Stimulated activated naive B cell treated with anti-CD40 and anti-IgM and Interleukin-4, amounts not matched to agents 10 μg/mL and 1 μg/mL and 100 μg/mL, for 72 hours (primary cell): Measurements from ENCODE around the gene DOCK1.

Experiments used
- ATAC-seq, 2 donors: fragments of 150-1000 bp; cut with Tn5 transposase; replicated peaks; 2 replicates each; pipeline ENCODE4 v1.10.0; 2021; ENCODE audit warnings: moderate library complexity in 1 of 2
- DNase-seq: peaks from one replicate; pipeline ENCODE4 v3.0.0; 2021
- H3K27ac Mint-ChIP-seq: one replicate; pipeline ENCODE4 v1.8.0; 2022; ENCODE audit warnings: mild to moderate bottlenecking, mixed read lengths
- H3K27me3 Mint-ChIP-seq, 2 donors: one replicate each; pipeline ENCODE4 v1.8.0; 2022; ENCODE audit warnings: mixed read lengths in 2 of 2
- H3K36me3 Mint-ChIP-seq, 2 donors: one replicate each; pipeline ENCODE4 v1.8.0; 2022; ENCODE audit warnings: mixed read lengths in 2 of 2, mild to moderate bottlenecking in 1 of 2
- H3K4me1 Mint-ChIP-seq, 2 donors: one replicate each; pipeline ENCODE4 v1.8.0; 2022; ENCODE audit warnings: mixed read lengths in 2 of 2, mild to moderate bottlenecking in 1 of 2
- H3K4me3 Mint-ChIP-seq, 2 donors: one replicate each; pipeline ENCODE4 v1.8.0; 2022; ENCODE audit warnings: mild to moderate bottlenecking in 2 of 2, mixed read lengths in 2 of 2, moderate library complexity in 1 of 2
- H3K9me3 Mint-ChIP-seq, 2 donors: one replicate each; pipeline ENCODE4 v1.8.0; 2022; ENCODE audit warnings: mixed read lengths in 2 of 2, mild to moderate bottlenecking in 1 of 2

Gene DOCK1

GRCh38 chr10:127374901-127375300 lies 469.7 kb downstream of the DOCK1 start:
- H3K4me1 Mint-ChIP-seq: no peaks in the 10 kb centered on the region
- no peak overlapping the region for H3K27ac Mint-ChIP-seq

GRCh38 chr10:127375461-127375860 lies 470.2 kb downstream of the DOCK1 start:
- H3K4me1 Mint-ChIP-seq: no peaks in the 10 kb centered on the region
- H3K36me3 Mint-ChIP-seq: no peaks in the 10 kb centered on the region
- no peaks in the 10 kb centered on the region for H3K9me3 Mint-ChIP-seq
- no peaks in the 10 kb centered on the region for H3K27me3 Mint-ChIP-seq
- H3K4me3 Mint-ChIP-seq: no peak overlapping the region
- DNase-seq: no peak
- H3K27ac Mint-ChIP-seq: no peak overlapping the region
- ATAC-seq: no peak

More at GRCh38 chr10:127374901-127375300, 469.7 kb downstream of the DOCK1 start:
- Mint-ChIP-seq H3K9me3 (no peaks in the 10 kb centered on the region), H3K36me3 (no peaks in the 10 kb centered on the region), H3K4me3 (no peak overlapping the region), H3K27me3 (no peaks in the 10 kb centered on the region)
- DNase-seq (no peak), ATAC-seq (no peak)

- H3K27ac Mint-ChIP-seq: no peak overlapping the region
- no peak overlapping the region for H3K4me3 Mint-ChIP-seq
- H3K9me3 Mint-ChIP-seq: no peaks in the 10 kb centered on the region
- no peak for DNase-seq
- H3K36me3 Mint-ChIP-seq: no peaks in the 10 kb centered on the region
- ATAC-seq: no peak
- no peaks in the 10 kb centered on the region for H3K4me1 Mint-ChIP-seq
- H3K27me3 Mint-ChIP-seq: no peaks in the 10 kb centered on the region
Observed at GRCh38 chr10:127376071-127376470, 470.8 kb downstream of the DOCK1 start.

DNA sequence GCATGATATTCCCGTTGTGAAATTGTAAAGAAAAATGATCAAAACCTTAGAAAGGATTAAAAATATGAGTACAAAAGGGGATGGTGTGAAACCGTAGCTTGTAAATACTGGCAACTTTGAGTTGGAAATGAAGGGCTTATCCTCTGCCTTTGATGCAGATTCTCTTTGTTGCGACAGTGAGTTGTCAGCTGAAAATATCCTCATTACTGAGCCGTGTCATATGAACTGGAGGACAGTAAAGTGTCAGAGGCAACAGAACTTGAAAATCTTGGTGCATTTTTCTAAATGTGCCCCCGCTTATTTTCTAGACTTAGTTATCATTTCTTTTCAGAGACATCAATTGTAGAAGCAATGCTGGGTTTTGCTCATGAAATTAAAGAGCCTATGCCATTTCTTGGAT lies 473.4 kb downstream of the DOCK1 start:
- H3K4me1 Mint-ChIP-seq: no peaks in the 10 kb centered on the region
- ATAC-seq: no peak
- H3K36me3 Mint-ChIP-seq: no peaks in the 10 kb centered on the region
- H3K27ac Mint-ChIP-seq: no peak overlapping the region
- no peak for DNase-seq
- H3K9me3 Mint-ChIP-seq: no peaks in the 10 kb centered on the region
- no peaks in the 10 kb centered on the region for H3K27me3 Mint-ChIP-seq
- no peak overlapping the region for H3K4me3 Mint-ChIP-seq

DNA sequence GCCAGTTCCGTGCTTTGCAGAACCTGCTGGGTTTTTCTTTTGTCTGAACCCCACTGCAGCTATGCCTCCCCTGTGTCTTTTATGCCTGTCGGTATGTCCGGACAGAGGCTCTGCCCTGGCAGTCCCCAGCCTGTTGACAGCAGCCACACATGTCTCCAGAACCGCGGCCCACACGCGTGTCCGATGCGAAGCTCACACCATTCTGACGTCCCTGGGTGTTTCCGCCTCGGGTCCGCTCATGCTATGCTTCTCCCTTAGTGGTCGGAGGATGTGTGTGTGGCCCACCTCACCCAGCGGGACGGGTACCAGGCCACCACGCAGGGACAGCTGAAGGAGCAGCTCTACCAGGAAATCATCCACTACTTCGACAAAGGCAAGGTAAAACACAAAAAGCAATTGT lies 479.3 kb downstream of the DOCK1 start:
- peaks cover 0 to 2% of the 10 kb centered on the region in 2 donors for H3K9me3 Mint-ChIP-seq
- no peak for ATAC-seq
- DNase-seq: no peak
- no peaks in the 10 kb centered on the region for H3K4me1 Mint-ChIP-seq
- no peaks in the 10 kb centered on the region for H3K27me3 Mint-ChIP-seq
- no peak overlapping the region for H3K27ac Mint-ChIP-seq
- no peak overlapping the region for H3K4me3 Mint-ChIP-seq
- H3K36me3 Mint-ChIP-seq: no peaks in the 10 kb centered on the region

DNA sequence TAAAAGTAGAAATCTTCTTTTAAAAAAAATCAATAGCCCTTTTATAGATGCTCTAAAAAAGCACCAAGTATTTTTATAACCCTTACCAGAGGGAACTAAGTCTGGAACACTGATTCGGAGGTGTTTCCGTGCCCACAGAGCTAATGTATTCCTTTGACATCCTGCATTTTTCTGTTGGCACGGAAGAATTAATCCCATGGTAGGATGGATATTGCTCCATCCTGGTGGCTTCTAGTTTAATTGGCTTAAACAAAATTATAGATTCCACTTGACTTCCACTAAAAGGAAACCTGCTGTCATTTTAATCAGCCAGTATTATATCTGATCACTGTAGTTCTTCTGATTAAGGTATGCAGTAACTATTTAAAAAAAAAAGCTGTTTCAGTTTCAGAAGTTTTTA lies 479.8 kb downstream of the DOCK1 start:
- no peaks in the 10 kb centered on the region for H3K27me3 Mint-ChIP-seq
- no peak for ATAC-seq

GRCh38 chr10:127386606-127387327 lies 481.5 kb downstream of the DOCK1 start:
- DNase-seq (no peak), ATAC-seq (no peak)
- no peaks in the 10 kb centered on the region for H3K4me1 Mint-ChIP-seq
- peaks cover 0 to 2% of the 10 kb centered on the region in 2 donors for H3K9me3 Mint-ChIP-seq
- H3K27me3 Mint-ChIP-seq: no peaks in the 10 kb centered on the region
- no peak overlapping the region for H3K27ac Mint-ChIP-seq
- no peak overlapping the region for H3K4me3 Mint-ChIP-seq
- no peaks in the 10 kb centered on the region for H3K36me3 Mint-ChIP-seq

More for the DNA sequence above, 479.8 kb downstream of the DOCK1 start:
- H3K4me3 Mint-ChIP-seq: no peak overlapping the region
- peaks cover 0 to 2% of the 10 kb centered on the region in 2 donors for H3K9me3 Mint-ChIP-seq
- no peak for DNase-seq
- no peaks in the 10 kb centered on the region for H3K4me1 Mint-ChIP-seq
- no peaks in the 10 kb centered on the region for H3K36me3 Mint-ChIP-seq
- no peak overlapping the region for H3K27ac Mint-ChIP-seq

DNA sequence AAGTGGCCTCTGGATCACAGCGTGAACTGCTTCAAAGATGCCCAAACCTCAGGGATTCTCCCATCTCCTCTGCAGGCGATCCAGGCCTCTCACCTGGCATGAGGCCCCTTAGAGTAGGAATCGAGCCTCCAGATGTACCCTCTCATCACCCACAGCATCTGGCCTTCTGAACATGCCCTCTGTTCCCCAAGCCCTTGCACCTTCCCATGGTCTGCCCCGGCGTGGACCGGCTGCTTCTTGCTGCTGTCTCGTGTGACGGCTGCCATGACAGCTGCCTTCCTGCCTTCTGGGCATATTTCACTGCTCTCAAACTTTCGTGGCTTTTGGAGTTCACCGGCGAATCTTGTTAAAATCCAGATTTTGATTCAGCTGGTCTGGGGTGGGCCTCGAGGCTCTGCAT lies 486.6 kb downstream of the DOCK1 start:
- Mint-ChIP-seq H3K27ac (peak overlapping the region; percentile 57), H3K4me3 (no peak overlapping the region), H3K9me3 (peaks cover 0 to 2% of the 10 kb centered on the region in 2 donors), H3K36me3 (no peaks in the 10 kb centered on the region), H3K4me1 (no peaks in the 10 kb centered on the region), H3K27me3 (no peaks in the 10 kb centered on the region)
- ATAC-seq: no peak
- DNase-seq: no peak

- ATAC-seq (no peak), DNase-seq (no peak)
- Mint-ChIP-seq H3K27ac (peak overlapping the region; percentile 57), H3K9me3 (peaks cover 0 to 2% of the 10 kb centered on the region in 2 donors), H3K36me3 (no peaks in the 10 kb centered on the region), H3K4me3 (no peak overlapping the region), H3K27me3 (no peaks in the 10 kb centered on the region), H3K4me1 (no peaks in the 10 kb centered on the region)
Observed at GRCh38 chr10:127392351-127393235, 487.4 kb downstream of the DOCK1 start.

DNA sequence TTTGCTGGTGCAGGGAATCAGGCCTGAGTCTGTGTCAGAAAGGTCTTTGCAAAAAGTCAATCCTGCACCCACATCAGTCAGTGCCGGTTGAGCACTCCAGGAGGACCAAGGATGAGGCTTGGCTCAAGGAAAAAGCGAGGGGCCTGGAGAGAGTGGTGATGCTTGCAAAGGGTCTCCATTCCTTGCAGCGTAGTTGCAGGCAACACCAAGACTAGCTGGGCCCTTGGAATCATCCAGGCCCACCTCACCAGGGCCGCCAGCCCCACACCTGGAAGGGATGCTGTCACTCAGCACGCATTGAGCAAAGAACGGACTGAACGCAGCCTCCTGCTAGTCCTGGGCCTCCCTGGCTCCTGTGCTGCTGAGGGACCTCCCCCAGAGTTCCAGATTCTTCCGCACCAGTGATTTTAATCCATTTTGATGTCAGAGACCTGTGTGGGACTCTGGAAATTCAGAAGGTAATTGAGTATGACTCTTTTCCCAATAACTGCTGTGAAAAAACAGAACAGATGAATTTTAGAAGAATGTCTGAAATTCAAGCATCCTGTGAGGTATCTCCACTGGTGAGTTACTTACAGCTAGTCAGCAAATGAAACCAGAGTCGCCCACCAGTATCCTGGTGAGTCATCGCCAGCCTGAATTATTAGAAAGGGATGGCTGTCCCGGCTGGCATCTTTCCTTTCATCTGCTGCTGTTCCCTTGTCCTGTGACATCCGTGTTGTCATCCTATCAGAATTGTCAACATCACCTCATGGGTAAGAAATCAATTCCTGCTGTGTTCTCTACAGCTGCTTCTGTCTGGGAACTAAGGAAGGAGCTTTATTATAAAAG lies 493.1 kb downstream of the DOCK1 start:
- no peaks in the 10 kb centered on the region for H3K4me1 Mint-ChIP-seq
- H3K9me3 Mint-ChIP-seq: peaks cover 7 to 8% of the 10 kb centered on the region in 2 donors
- H3K36me3 Mint-ChIP-seq: no peaks in the 10 kb centered on the region
- ATAC-seq (no peak), DNase-seq (no peak)
- H3K4me3 Mint-ChIP-seq: no peak overlapping the region
- no peak overlapping the region for H3K27ac Mint-ChIP-seq
- no peaks in the 10 kb centered on the region for H3K27me3 Mint-ChIP-seq

- Mint-ChIP-seq H3K4me3 (no peak overlapping the region), H3K27ac (no peak overlapping the region), H3K27me3 (no peaks in the 10 kb centered on the region), H3K36me3 (no peaks in the 10 kb centered on the region), H3K4me1 (no peaks in the 10 kb centered on the region), H3K9me3 (peaks cover 7 to 8% of the 10 kb centered on the region in 2 donors)
- no peak for ATAC-seq
- no peak for DNase-seq
Observed at GRCh38 chr10:127398971-127399365, 493.7 kb downstream of the DOCK1 start.

DNA sequence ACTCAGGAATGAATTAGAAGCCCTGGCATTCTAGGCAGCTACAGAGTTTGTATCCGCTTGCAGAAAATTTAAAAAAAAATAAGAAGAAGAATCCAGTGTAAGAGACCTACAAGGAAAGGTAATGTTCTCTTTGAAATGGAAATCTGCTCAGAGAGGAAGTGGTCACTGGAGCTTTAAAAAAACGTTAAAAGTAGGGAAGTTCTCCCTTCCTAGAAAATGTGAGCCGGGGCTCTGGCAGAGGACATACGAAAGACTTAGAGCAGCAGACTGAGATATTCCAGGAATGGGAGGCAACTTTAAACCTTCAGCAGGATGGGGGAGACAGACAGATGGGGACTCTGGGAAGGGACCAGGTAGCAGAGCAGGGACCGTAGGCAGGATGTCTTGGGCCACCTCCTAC lies 494.4 kb downstream of the DOCK1 start:
- H3K27me3 Mint-ChIP-seq: no peaks in the 10 kb centered on the region
- DNase-seq: no peak
- H3K27ac Mint-ChIP-seq: no peak overlapping the region
- H3K4me1 Mint-ChIP-seq: no peaks in the 10 kb centered on the region
- peaks cover 7 to 8% of the 10 kb centered on the region in 2 donors for H3K9me3 Mint-ChIP-seq
- H3K4me3 Mint-ChIP-seq: no peak overlapping the region
- no peak for ATAC-seq
- no peaks in the 10 kb centered on the region for H3K36me3 Mint-ChIP-seq

GRCh38 chr10:127400216-127400615 lies 495.0 kb downstream of the DOCK1 start:
- H3K4me1 Mint-ChIP-seq: no peaks in the 10 kb centered on the region
- H3K4me3 Mint-ChIP-seq: no peak overlapping the region
- H3K27ac Mint-ChIP-seq: no peak overlapping the region
- H3K9me3 Mint-ChIP-seq: peaks cover 7 to 8% of the 10 kb centered on the region in 2 donors
- no peak for DNase-seq
- H3K27me3 Mint-ChIP-seq: no peaks in the 10 kb centered on the region
- ATAC-seq: no peak
- no peaks in the 10 kb centered on the region for H3K36me3 Mint-ChIP-seq
